OCI-LY7 (cell line): Measurements from ENCODE around the gene MIPEP.

Source experiments
- CTCF ChIP-seq: fragments of 200-600 bp; sonication (generic); conservative IDR thresholded peaks from 2 replicates; pipeline ENCODE4 v1.5.1; 2014; ENCODE audit warnings: mild to moderate bottlenecking, antibody characterized with exemption, low read length, moderate library complexity, mixed read lengths
- EZH2phosphoT487 ChIP-seq: fragments of 200-600 bp; sonication (generic); IDR thresholded peaks from 2 replicates; pipeline ENCODE4 v1.6.1; 2018; ENCODE audit warnings: low read depth, borderline replicate concordance, mild to moderate bottlenecking, mixed run types, antibody characterized with exemption, low read length, moderate library complexity, mixed read lengths

GRCh38 chr13:23697772-23698313, 191.4 kb downstream of the MIPEP start:
- no peak for TF ChIP-seq EZH2phosphoT487
- TF ChIP-seq CTCF, result no peak
